SHP77 treated with DMSO at 0.1 percent for 48 hours (cell line): ENCODE measurements around the gene CHD2.

Source experiments
- DNase-seq: peaks from one replicate; lab custom pipeline; 2025; lab: John Stamatoyannopoulos, UW

CHD2 gene

DNA sequence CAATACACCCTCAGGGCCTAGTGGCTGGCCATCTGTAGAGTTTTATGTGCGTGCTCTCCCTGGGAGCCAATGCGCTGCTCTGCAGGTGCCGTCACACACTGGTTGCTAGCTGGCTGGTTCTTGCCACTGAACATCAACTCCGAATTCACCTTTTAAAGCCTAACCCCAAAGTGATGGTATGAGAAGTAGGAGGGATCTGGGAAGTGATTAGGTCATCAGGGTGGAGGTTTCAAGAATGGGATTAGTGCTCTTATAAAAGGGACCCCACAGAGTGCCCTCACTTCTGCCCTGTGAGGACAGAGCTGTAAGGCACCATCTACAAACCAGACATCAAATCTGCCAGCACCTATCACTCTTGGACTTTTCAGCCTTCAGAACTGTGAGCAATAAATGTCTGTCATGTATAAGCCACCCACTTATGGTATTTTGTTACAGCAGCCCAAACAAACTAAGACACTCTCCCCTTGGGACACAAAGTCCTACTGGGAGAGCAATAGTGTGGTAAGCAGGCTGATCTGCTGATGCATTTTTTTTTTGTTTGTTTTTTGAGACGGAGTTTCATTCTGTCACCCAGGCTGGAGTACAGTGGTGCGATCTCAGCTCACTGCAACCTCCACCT, 168.6 kb downstream of the CHD2 start:
- DNase-seq, result no peak

DNA sequence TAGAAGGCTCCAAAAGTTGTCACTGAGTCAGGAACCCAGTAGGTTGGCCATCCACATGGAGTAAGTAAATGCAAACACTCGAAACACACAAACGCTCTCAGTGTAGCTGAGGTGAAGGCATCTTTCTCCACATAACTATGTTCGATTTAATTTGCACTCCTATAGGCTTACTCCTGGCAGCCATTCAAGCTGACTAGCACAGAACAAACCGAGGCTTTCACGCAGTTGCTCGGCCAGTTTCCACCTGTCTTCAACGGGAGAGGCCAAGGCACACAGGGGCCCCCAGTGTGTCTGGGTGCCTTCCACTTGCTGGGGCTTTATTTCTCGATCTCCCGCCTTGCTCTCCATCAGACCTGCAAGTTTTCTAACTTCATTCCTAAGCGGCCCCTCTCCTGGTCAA, 170.0 kb downstream of the CHD2 start:
- no peak for DNase-seq

- DNase-seq, result no peak
These were observed 170.6 kb downstream of the CHD2 start for GRCh38 chr15:93070551-93071296.

GRCh38 chr15:93071469-93071936, 171.4 kb downstream of the CHD2 start:
- no peak for DNase-seq

DNA sequence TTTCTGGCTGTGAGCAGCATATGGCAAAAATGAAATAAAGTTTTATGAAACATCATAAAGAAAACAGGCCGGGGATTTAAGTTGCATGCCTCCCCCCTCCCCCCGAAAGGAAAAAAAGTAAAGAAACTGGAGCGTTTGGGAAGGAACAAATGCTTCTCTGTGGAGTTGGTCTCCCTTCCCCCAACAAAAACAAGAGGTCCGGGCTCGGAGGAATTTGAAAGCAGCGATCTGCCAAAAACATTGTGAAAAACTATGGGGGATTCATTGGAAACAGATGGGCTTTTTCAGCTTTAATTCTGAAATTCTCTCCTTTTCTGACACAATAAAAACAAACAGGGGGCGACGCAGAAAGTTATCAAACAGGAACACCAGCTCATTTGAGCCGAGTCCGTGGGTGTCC, 171.9 kb downstream of the CHD2 start:
- DNase-seq, result no peak

- DNase-seq, result no peak
These were observed 172.6 kb downstream of the CHD2 start for GRCh38 chr15:93072411-93073394.

DNA sequence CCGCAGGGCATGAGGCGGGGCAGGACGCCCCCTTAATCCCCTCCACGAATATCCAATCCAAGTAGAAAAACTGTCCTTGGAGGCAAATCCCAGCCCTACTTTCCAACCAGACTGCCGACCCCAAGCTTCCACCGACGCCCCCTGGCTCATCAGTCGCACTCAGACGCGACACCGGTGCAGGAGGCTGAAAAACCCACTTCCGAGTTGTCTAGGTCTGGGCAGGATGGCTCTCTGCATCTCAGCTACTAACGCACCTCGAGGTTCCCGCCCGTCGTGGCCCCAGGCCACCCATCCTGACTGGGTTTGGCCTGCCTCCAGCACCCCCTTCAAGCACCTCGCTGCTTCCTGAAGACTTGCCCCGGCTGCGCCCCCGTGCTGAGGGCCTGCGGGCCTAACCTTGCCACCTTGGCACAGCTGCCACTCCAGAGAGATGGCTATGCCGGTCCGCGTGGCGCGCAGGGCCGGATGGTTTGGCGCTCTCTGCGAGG, 173.4 kb downstream of the CHD2 start:
- DNase-seq, result no peak

- DNase-seq, result no peak
These were observed 174.5 kb downstream of the CHD2 start for GRCh38 chr15:93074599-93074998.

GRCh38 chr15:93076217-93076616, 176.1 kb downstream of the CHD2 start:
- DNase-seq, result no peak

GRCh38 chr15:93076875-93077274, 176.8 kb downstream of the CHD2 start:
- no peak for DNase-seq
